A549 (cell line): ENCODE data around the gene S100A1.

Experiments used
- RAD21 ChIP-seq, 2 experiments: fragments of >200 bp in 1 of 2; sonication (Bioruptor Twin) in 1 of 2; formaldehyde crosslinking in 1 of 2; IDR thresholded peaks in 1 of 2; conservative IDR thresholded peaks in 1 of 2; 2 replicates in 1 of 2; 3 replicates in 1 of 2; pipeline ENCODE4 v1.6.1; 2012 to 2018; ENCODE audit warnings: inconsistent platforms in 1 of 2
- TF ChIP-seq, protein P1 (sequence below): IDR thresholded peaks from 2 replicates; pipeline ENCODE4 v1.6.1; 2012
- TF ChIP-seq, protein P2 (sequence below): fragments of 200-600 bp; sonication (generic); IDR thresholded peaks from 2 replicates; pipeline ENCODE4 v1.6.1; 2016; ENCODE audit warnings: antibody characterized with exemption, mild to moderate bottlenecking, moderate library complexity

DNA sequence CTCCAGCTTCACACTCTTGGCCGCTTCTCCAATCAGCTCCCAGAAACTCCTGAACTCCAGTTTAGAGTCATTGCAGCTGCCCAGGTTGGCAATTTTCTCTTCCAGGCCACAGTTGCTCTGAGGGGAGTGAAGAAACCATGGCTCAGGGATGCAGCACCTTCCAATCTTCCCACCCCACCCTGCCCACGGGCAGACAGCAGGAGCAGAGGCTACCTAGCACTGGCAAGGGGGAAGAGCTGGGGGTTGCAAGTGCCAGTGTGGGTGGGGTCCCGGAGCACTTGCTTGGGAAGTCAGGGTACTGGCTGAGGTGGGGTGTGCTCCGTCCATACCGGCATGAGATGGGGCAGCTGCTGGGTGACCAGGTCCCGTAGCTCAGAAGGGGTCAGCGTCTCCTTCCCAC, 13.3 kb upstream of the S100A1 start:
- TF ChIP-seq, protein P1, sequence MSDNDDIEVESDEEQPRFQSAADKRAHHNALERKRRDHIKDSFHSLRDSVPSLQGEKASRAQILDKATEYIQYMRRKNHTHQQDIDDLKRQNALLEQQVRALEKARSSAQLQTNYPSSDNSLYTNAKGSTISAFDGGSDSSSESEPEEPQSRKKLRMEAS: no peak
- TF ChIP-seq RAD21 (conservative IDR thresholded peaks at IDR 0.05 in 1 of 2, IDR thresholded peaks at IDR 0.05 in 1 of 2): no peak
- TF ChIP-seq, protein P2, sequence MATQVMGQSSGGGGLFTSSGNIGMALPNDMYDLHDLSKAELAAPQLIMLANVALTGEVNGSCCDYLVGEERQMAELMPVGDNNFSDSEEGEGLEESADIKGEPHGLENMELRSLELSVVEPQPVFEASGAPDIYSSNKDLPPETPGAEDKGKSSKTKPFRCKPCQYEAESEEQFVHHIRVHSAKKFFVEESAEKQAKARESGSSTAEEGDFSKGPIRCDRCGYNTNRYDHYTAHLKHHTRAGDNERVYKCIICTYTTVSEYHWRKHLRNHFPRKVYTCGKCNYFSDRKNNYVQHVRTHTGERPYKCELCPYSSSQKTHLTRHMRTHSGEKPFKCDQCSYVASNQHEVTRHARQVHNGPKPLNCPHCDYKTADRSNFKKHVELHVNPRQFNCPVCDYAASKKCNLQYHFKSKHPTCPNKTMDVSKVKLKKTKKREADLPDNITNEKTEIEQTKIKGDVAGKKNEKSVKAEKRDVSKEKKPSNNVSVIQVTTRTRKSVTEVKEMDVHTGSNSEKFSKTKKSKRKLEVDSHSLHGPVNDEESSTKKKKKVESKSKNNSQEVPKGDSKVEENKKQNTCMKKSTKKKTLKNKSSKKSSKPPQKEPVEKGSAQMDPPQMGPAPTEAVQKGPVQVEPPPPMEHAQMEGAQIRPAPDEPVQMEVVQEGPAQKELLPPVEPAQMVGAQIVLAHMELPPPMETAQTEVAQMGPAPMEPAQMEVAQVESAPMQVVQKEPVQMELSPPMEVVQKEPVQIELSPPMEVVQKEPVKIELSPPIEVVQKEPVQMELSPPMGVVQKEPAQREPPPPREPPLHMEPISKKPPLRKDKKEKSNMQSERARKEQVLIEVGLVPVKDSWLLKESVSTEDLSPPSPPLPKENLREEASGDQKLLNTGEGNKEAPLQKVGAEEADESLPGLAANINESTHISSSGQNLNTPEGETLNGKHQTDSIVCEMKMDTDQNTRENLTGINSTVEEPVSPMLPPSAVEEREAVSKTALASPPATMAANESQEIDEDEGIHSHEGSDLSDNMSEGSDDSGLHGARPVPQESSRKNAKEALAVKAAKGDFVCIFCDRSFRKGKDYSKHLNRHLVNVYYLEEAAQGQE: no peak
